Fibroblast of skin of scalp (primary cell): ENCODE data around the gene FOLR1.
"Not testable (repeated sequence)": the region's sequence is repeated elsewhere in the genome, so short reads cannot be mapped to it uniquely, and the experiment has no call there.

Source experiments
- DNase-seq: peaks from one replicate; pipeline ENCODE4 v3.0.0-alpha.2; 2013

The FOLR1 gene

DNA sequence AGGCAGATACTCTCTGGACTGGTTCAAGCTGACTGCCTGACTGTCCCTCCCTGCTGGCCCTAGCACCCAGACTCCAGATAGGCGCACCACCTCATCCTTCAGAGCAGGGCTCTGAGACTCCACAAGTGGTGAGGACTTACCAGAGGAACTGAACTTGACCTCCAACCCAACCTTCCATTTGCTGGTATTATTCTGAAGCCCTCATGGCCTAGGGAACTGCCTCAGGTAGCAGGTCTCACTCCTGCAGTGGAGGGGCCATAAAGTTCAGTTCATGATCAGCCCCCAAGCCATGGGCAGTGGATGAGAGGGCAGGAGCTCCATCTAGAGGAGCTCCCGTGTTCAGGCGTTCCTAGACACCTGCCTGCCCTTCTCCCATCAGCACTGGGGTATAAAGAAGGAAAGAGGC is 10.4 kb upstream of the FOLR1 start:
- DNase-seq = not testable (repeated sequence)

DNA sequence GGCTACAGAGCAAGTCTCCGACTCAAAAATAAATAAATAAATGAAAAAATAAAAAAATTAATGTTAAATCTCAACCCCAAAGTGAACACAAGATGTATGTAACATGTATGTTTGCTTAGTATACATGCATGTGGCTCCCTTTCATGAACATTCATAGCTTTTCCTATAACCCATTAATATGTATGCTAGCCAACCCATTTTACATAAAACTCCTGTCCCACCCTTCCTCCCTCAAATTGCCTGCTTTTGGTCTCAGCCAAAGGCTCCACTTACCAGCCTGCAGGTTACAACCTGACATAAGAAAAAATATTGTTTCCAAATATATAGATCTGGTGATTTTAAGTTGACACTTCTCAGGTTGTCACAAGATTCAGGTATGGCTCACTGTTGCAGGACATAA is 3.7 kb upstream of the FOLR1 start:
- DNase-seq = no peak

DNA sequence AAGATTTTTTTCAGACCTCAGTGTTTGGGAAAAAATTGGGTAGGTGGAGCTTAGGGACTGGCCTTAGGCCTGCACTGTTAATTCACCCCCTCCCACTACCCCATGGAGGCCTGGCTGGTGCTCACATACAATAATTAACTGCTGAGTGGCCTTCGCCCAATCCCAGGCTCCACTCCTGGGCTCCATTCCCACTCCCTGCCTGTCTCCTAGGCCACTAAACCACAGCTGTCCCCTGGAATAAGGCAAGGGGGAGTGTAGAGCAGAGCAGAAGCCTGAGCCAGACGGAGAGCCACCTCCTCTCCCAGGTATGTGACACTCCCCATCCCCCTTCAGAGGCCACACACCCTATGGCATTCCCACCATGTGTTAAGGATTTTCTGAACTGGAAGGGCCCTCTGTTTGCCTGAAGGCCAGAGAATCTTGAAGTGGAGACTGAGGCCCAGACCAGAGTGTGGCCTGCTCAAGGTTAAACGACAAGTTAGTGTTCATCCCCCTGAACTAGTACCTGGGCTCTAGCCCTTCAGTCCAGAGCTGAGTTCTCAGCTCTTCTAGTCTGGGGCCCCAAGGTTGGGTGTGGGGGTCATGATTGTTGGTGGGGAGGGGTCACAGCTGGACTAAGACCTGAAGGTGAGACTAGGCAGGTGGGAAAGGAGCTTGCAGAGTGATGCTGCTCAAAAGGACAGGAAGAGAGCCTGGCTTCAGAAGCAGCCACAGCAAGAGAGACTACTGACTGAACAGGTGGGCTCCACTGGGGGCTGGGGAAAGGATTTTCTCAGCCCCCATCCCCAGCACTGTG is 2.3 kb upstream of the FOLR1 start:
- DNase-seq = no peak

DNA sequence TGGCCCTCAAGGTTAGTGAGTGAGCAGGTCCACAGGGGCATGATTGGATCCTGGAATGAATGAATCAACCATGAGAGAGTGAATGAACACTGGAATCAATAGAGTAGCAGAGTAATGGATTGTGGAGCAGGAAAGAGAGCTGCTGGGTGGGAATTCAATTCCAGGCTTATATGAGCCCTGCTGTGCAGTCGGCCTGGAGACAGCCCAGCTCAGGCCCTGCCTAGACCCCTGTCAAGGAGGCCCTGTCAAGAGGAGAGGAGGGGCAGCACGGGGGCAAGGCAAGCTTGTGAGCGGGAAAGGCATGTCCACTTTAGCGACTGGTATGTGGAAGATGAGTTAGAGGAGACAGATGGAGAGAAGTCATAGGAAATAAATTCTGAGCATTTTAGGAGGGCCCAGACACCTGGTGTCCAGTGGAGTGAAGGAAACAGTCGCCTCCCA is 1.3 kb upstream of the FOLR1 start:
- DNase-seq = no peak

DNA sequence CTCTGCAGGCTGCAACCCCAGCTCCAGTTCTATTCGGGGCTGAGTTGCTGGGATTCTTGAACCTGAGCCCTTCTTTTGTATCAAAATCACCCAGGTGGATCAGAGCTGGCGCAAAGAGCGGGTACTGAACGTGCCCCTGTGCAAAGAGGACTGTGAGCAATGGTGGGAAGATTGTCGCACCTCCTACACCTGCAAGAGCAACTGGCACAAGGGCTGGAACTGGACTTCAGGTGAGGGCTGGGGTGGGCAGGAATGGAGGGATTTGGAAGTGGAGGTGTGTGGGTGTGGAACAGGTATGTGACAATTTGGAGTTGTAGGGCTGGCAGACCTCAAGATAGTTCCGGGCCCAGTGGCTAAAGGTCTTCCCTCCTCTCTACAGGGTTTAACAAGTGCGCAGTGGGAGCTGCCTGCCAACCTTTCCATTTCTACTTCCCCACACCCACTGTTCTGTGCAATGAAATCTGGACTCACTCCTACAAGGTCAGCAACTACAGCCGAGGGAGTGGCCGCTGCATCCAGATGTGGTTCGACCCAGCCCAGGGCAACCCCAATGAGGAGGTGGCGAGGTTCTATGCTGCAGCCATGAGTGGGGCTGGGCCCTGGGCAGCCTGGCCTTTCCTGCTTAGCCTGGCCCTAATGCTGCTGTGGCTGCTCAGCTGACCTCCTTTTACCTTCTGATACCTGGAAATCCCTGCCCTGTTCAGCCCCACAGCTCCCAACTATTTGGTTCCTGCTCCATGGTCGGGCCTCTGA is 3.8 kb downstream of the FOLR1 start:
- no peak for DNase-seq

DNA sequence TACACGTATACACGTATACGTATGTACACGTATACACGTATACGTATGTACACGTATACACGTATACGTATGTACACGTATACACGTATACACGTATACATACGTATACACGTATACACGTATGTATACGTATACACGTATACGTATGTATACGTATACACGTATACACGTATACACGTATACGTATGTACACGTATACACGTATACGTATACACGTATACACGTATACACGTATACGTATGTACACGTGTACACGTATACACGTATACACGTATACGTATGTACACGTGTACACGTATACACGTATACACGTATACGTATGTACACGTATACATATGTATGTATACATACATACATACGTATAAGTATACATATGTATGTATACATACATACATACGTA is 9.5 kb downstream of the FOLR1 start:
- not testable (repeated sequence) for DNase-seq

DNA sequence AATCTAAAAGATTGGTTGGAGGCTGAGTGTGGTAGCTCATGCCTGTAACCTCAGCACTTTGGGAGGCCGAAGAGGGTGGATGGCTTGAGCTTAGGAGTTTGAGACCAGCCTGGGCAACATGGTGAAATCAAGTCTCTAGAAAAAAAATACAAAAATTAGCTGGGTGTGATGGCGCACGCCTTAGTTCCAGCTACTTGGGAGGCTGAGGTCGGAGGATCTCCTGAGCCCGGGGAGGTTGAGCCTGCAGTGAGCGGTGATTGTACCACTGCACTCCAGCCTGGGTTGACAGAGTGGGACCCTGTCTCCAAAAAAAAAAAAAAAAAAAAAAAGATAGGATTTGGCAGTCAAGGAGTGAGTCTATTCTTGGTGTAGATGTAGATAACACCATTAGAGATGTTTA is 10.6 kb downstream of the FOLR1 start:
- DNase-seq = no peak

DNA sequence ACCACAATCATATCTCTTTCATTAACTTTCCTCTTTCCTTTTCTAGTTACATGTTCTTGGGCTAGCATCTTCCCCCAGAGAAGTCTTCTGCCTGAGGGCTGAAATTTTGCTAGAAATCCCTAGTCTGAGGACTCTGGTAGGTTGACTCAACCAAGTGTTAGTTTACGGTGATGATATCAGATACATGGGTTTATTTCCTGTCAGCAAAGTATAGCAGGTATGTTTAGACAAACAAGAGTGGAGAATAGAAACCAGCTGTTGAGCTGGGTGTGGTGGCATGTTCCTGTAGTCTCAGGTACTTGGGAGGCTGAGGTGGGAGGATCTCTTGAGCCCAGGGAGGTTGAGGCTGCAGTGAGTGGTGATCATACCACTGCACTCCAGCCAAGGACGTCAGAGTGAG is 11.2 kb downstream of the FOLR1 start:
- no peak for DNase-seq

DNA sequence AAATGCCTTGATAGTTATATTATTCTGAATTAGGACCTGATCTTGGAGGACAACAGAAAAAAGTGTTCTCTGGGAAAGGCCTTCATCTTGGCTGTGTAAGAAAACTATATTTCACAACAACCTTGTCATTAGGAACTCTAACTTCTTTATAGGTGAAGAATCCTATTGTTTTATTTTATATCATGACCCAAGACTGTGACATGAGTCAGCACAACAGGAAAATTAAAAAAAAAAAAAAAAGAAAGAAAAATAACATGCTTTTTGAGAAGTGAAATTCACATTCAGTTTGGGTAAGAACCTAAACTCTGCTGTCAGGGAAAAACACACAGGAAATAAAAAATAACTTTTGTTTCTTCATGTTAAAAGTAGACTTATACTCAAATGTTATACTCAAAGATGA is 12.9 kb downstream of the FOLR1 start:
- no peak for DNase-seq

DNA sequence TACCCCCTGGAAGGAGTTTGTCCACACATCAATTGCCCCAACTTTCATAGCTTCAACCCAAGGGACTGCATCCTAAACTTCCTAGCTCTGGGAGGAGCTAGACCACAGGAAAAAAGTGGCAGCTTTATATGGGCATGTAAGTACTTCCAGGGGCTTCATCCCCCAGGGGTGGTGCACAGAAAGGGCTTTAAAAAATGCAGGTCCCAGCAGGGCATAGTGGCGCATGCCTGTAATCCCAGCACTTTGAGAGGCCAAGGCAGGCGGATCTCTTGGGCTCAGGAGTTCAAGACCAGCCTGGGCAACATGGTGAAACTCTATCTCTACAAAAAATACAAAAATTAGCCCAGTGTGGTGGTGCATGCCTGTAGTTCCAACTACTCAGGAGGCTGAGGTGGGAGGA is 14.9 kb downstream of the FOLR1 start:
- not testable (repeated sequence) for DNase-seq

DNA sequence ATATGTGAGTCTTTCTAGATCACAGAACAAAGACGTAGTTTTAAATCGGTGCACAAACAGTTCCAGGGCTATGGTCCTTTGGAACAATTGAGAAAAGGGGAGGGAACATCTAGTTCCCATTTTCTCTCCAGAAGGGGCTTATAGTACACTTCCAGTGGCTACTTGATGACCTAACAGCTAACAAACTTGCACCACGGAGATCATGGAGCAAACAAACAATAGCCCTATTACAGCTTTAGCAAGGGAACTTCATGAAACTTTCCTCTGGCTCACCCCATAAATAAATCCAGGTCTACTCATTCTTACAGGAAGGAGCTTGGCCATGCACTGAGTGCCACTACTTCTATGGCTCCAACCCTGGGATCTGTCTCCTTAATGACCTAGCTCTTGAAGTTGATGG is 16.3 kb downstream of the FOLR1 start:
- DNase-seq = no peak

DNA sequence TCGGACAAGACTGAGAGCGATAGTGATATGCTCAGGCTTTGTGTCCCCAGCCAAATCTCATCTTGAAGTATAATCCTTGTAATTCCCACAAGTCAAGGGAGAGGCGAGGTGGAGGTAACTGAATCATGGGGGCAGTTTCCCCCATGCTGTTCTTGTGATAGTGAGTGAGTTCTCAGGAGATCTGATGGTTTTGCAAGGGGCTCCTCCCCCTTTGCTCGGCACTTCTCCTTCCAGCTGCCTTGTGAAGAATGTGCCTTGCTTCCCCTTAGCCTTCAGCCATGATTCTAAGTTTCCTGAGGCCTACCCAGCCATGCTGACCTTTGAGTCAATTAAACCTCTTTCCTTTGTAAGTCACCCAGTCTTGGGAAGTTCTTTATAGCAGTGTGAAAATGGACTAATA is 17.2 kb downstream of the FOLR1 start:
- no peak for DNase-seq

DNA sequence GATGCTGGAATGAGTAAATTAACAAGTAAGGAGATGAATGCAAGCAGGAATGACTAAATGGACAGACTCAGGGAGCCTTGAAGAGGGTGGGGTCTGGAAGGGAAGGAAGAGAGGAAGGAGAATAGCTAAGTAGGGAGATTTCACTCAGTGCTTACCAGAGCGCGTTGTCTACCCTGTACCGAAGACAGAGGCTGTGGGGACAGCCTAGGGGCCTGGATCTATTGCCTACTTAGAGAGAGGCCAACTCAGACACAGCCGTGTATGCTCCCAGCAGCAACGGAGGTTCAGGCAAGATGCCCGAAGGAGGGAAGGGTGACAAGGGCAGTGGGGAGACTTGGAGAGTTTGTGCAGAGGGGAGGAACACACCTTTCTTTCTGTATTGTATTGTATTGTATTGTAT is 24.7 kb downstream of the FOLR1 start, which contains the start of gene FOLR2:
FOLR2 (plus strand) TSS at position 157 of the 400 bp plus-strand sequence. CDS start 1,791 bp downstream, outside the sequence.
- no peak for DNase-seq

DNA sequence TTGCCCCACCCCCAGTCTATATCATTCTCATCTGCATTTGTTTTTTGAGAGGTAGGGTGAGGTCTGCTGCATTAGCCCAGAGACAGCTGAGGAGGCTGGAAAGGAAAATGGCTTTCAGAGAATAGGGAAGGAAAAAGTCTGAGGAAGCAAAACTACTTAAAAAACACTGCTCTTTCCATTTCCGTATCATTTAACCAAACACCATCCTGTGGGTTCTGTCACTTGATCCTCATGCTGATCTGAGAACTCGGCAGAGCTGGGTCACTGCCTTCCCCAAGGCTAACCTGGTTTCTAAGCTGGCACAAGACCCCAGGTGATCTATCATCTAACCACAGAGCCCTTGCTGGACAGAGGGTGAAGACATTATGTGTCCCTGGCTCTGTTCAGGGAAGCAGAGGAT is 25.9 kb downstream of the FOLR1 start:
- no peak for DNase-seq

DNA sequence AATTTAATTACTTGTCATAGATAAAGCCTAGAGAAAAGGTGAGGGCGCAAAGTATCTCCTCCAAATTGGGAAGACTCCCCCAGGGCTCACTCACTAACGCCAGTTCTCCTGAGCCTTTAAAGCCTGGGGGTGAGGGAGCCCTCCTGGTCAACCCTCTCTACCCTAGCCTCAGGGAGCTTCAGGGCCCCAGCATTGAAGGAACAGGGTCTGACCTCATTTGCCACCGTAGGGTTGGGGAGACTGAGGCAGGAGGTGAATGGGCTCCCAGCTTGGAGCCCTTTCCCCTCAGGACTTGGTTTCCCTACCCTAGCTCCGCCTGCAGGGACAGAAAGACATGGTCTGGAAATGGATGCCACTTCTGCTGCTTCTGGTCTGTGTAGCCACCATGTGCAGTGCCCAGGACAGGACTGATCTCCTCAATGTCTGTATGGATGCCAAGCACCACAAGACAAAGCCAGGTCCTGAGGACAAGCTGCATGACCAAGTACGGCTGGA is 26.4 kb downstream of the FOLR1 start:
- no peak for DNase-seq

DNA sequence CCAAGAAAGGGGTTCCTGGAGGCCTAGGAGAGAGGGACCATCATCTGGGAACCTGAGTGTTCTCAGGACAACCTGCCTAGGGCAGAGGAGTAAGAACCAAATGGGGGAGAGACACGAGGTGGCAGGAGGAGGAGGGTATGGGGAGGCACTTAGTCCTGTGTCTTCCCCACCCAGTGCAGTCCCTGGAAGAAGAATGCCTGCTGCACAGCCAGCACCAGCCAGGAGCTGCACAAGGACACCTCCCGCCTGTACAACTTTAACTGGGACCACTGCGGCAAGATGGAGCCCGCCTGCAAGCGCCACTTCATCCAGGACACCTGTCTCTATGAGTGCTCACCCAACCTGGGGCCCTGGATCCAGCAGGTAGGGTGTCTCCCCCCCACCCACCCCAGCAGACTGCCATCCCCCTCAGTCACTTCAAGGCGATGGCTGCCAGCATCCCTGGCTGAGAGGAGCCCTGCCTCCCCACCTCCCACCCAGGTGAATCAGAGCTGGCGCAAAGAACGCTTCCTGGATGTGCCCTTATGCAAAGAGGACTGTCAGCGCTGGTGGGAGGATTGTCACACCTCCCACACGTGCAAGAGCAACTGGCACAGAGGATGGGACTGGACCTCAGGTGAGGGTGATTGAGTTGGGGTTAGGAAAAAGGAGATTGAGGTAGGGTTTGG is 28.9 kb downstream of the FOLR1 start:
- DNase-seq = no peak

DNA sequence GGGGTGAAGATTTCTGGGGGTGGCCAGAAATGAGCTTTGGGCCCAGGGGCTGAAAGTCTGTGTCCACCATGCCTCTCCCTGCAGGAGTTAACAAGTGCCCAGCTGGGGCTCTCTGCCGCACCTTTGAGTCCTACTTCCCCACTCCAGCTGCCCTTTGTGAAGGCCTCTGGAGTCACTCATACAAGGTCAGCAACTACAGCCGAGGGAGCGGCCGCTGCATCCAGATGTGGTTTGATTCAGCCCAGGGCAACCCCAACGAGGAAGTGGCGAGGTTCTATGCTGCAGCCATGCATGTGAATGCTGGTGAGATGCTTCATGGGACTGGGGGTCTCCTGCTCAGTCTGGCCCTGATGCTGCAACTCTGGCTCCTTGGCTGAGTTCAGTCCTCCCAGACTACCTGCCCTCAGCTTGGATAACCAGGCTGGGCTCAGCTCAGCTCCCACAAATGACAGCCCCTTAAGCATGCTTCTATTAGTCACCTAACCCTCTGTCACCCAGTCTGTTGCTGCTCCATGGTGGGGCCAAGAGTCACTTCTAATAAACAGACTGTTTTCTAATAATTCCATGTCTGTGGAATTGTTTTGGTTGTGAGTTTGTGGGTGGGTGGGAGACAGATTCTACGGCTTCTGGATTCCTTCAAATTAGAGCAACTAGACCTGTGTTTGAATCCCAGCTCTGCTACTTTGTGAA is 29.6 kb downstream of the FOLR1 start:
- DNase-seq = no peak

DNA sequence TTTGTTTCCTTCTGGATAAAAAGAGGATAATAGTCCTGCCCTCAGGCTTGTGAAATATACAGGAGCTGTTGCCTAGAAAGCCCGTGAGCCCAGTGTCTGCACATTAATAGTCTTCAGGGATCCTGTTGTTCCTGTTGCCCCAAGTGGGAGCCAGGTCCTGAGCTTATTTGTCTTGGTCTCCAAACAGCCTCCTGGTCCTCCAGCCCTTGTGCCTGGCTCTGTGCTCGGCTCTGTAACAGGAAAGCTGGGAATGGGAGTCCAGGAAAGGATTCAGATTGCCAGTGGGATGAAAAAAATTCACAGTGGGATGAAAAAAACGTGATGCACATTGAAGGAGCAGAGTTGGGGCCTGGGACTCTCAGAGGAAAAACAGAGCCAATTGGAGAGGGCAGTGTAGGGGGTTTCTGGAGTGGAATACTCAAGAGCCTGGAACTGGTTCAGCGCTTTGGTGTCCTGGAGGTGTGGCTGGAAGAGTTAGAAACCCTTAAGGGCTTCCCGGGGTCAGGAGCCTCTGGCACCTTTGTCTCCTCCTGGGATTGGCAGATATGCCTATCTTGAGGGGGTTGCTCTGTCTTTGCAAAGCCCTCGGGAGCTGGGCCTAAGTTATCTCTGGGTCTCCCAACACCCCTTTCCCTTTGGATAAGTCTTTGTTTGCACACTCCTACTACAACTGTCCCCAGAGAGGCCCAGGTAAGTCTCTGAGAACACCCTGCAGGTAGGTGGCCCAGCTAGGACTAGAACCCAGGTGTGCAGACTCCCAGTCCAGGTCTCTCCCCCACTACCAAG is 30.4 kb downstream of the FOLR1 start:
- DNase-seq = no peak

DNA sequence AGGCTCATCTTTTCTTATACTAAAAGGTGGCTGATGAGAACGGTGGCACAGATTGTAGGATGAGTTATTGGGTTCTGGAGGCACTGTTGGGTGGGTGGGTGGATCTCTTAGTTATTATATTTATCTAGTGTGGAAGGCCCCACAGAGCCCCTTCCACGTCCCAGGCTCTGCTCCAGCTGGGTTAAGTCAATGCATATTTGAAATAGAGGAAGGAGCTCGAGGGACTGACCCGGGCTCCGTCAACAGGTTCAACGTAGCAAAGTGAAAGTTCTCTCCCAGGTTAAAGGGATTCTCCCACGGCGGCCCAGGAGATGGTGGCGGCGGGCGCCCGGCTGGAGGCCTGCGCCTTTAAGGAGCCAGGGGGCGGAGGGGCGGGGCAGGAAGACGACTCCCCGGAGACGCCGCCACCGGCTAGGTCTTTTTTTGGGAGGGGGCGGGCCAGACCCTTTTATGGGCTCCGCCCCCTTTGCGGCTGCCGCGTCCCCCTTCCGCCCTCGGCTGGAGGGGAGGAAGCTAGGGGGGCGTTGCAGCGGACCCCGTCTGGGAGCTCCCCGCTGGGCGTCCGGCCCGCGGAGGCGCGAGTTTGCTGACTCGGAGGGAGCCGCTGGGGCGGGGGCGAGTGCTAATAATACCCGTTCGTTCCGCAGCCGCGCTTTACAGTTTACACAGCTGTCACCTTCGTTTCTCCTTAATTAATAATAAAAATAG is 31.1 kb downstream of the FOLR1 start:
- DNase-seq = peak; percentile 95

DNA sequence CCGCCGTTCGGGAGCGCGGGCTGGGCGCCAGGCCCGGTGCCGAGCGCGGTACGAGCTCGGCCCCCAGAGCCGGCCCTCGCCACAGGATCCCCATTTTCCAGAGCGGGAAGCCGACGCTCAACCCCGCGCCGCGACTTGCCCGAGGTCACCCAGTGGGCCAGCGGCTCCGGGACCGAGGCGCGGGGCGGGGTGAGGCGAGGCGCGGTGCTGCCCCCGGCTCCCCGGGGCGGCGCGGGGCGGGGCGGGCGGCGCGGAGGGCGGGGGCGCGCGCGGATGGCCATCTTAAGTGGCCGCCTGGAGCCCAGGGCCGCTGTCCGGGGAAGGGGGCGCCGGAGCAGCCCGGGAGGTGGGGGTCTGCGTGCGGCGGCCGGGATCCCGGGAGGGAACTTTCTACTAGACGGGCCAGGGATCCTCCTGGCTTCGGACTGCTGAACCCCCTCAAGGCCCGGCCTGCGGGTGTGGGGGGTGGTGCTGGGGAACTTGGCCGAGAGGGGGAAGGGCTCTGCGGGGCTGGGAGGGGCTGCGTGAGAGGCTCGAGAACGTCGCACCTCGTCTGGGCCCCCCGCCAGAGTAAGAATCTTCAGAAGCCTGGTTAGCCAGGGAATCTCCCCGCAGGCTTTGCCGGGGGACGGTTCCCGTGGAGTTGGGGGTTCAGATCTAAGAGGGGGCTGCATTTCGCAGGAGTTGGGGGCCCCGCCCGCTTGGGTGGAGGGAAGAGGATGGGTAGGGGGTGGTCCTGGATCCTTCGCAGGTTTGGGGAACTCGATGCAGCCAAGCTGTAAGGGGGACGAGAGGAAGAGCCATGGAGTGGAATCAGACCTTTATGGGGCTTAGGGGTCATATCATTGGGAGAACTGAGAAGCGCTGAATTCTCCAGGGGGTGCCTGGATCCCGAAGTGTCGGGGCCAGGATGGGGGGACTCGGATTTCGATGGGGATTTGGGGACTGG is 31.9 kb downstream of the FOLR1 start:
- DNase-seq = peak; percentile 74
